Measurements from ENCODE around the gene TRAF5.

DNA sequence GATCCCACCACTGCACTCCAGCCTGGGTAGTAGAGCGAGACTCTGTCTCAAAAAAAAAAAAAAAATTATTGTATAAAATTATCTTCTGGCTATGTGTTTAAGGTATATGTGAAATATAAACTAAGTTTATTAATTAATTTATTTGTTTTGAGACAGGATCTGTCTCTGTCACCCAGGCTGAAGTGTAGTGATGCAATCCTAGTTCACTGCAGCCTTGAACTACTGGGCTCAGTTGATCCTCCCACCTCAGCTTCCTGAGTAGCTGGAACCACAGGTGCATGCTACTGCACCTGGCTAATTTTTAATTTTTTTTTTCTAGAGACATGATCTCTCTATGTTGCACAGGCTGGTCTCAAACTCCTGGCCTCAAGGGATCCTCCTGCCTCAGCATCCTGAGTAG is 97.4 kb downstream of the TRAF5 start:
- TF ChIP-seq CTCF (IDR thresholded peaks at IDR 0.05) = no peak
- TF ChIP-seq POLR2A (IDR thresholded peaks at IDR 0.05) = no peak
